Neural cell (in vitro differentiated cells): ENCODE results near the gene SDHB. TPM values are rescaled to one million over a fixed set of nuclear protein-coding genes. Genes with fewer than 3 reads are reported as not detected.

ENCODE experiments used
- H2AFZ ChIP-seq: fragments of 200-600, 300-800 bp; sonication (generic), shearing (Covaris generic); 2 replicates; pipeline ENCODE4 v1.6.0; 2014; ENCODE audit warnings: low read depth, mild to moderate bottlenecking, antibody characterized with exemption, low read length, moderate library complexity
- H3F3A ChIP-seq: fragments of 200-600 bp; shearing (Covaris generic); 2 replicates; pipeline ENCODE4 v1.6.1; 2016; ENCODE audit warnings: mild to moderate bottlenecking, moderate library complexity, mixed read lengths, antibody characterized with exemption, low read length; ENCODE audit not compliant: insufficient read depth, poor library complexity, severe bottlenecking
- H3K27ac ChIP-seq: fragments of 200-600, 300-800 bp; sonication (generic), shearing (Covaris generic); 2 replicates; pipeline ENCODE4 v1.5.1; 2014; ENCODE audit warnings: mild to moderate bottlenecking, low read length, moderate library complexity
- H3K27me3 ChIP-seq: fragments of 300-800, 200-600 bp; sonication (generic), shearing (Covaris generic); 2 replicates; pipeline ENCODE4 v1.6.0; 2014; ENCODE audit warnings: mild to moderate bottlenecking, low read depth, low read length, moderate library complexity; ENCODE audit not compliant: insufficient read depth
- H3K36me3 ChIP-seq: fragments of 300-800, 200-600 bp; sonication (generic), shearing (Covaris generic); 2 replicates; pipeline ENCODE4 v1.5.1; 2014; ENCODE audit warnings: mild to moderate bottlenecking, antibody characterized with exemption, low read length, moderate library complexity; ENCODE audit not compliant: insufficient read depth
- H3K4me2 ChIP-seq: fragments of 300-800, 200-600 bp; sonication (generic), shearing (Covaris generic); 2 replicates; pipeline ENCODE4 v1.6.0; 2014; ENCODE audit warnings: mild to moderate bottlenecking, low read length
- H3K4me3 ChIP-seq: fragments of 300-800, 200-600 bp; sonication (generic), shearing (Covaris generic); 2 replicates; pipeline ENCODE4 v1.5.1; 2014; ENCODE audit warnings: mild to moderate bottlenecking, low read length, moderate library complexity
- H3K79me2 ChIP-seq: fragments of 200-600 bp; shearing (Covaris generic); replicated peaks from 2 replicates; pipeline ENCODE4 v1.6.0; 2014; ENCODE audit warnings: mild to moderate bottlenecking, low read length, moderate library complexity; ENCODE audit not compliant: insufficient read depth
- H3K9ac ChIP-seq: fragments of 300-800, 200-600 bp; sonication (generic), shearing (Covaris generic); 2 replicates; pipeline ENCODE4 v1.6.1; 2016; ENCODE audit warnings: mild to moderate bottlenecking, low read length, mixed read lengths
- H3K9me2 ChIP-seq: fragments of 200-600 bp; shearing (Covaris generic); 2 replicates; pipeline ENCODE4 v1.6.1; 2016; ENCODE audit warnings: mild to moderate bottlenecking, low read length, mixed read lengths; ENCODE audit not compliant: insufficient read depth
- H3K9me3 ChIP-seq: fragments of 200-600, 300-800 bp; sonication (generic), shearing (Covaris generic); 2 replicates; pipeline ENCODE4 v1.6.1; 2016; ENCODE audit warnings: mild to moderate bottlenecking, mixed run types, low read length, moderate library complexity, mixed read lengths
- H4K20me1 ChIP-seq: fragments of 200-600 bp; shearing (Covaris generic); 2 replicates; pipeline ENCODE4 v1.6.1; 2016; ENCODE audit warnings: mild to moderate bottlenecking, mixed run types; ENCODE audit not compliant: insufficient read depth
- CTCF ChIP-seq: fragments of 450-650 bp; IDR thresholded peaks from 2 replicates; pipeline ENCODE4 v1.5.1; 2014; ENCODE audit warnings: antibody characterized with exemption, mild to moderate bottlenecking, moderate library complexity; ENCODE audit not compliant: poor library complexity, severe bottlenecking
- EP300 ChIP-seq: fragments of 450-650 bp; conservative IDR thresholded peaks from 2 replicates; pipeline ENCODE4 v1.6.1; 2014; ENCODE audit warnings: antibody characterized with exemption, mild to moderate bottlenecking, moderate library complexity; ENCODE audit not compliant: poor library complexity, severe bottlenecking
- EZH2 ChIP-seq: fragments of 200-600, 300-800 bp; shearing (Covaris generic), sonication (generic); IDR thresholded peaks from 2 replicates; pipeline ENCODE4 v1.6.1; 2014; ENCODE audit warnings: antibody characterized with exemption, low read length, borderline replicate concordance, mild to moderate bottlenecking; ENCODE audit not compliant: insufficient read depth, poor library complexity, severe bottlenecking
- MXI1 ChIP-seq: fragments of 450-650 bp; conservative IDR thresholded peaks from 2 replicates; pipeline ENCODE4 v1.6.1; 2014; ENCODE audit warnings: antibody characterized with exemption, mild to moderate bottlenecking; ENCODE audit not compliant: poor library complexity, severe bottlenecking
- POLR2AphosphoS5 ChIP-seq: IDR thresholded peaks from 2 replicates; pipeline ENCODE4 v1.6.1; 2012
- RAD21 ChIP-seq: fragments of 450-650 bp; conservative IDR thresholded peaks from 2 replicates; pipeline ENCODE4 v1.6.1; 2014; ENCODE audit warnings: antibody characterized with exemption, mild to moderate bottlenecking, moderate library complexity
- REST ChIP-seq: IDR thresholded peaks from 2 replicates; pipeline ENCODE4 v1.6.1; 2012; ENCODE audit warnings: borderline replicate concordance
- SMC3 ChIP-seq: fragments of 450-650 bp; conservative IDR thresholded peaks from 2 replicates; pipeline ENCODE4 v1.6.1; 2014; ENCODE audit warnings: antibody characterized with exemption, mild to moderate bottlenecking, moderate library complexity; ENCODE audit not compliant: poor library complexity
- TAF1 ChIP-seq: IDR thresholded peaks from 2 replicates; pipeline ENCODE4 v1.6.1; 2012; ENCODE audit warnings: low read depth
- polyA plus RNA-seq: library from polyadenylated mRNA; depleted of rRNA; stranded (reverse); fragments of >200 nt; gene quantifications from 2 replicates; pipeline ENCODE4 v1.2.3, GENCODE V29; 2014

The SDHB gene
- polyA plus RNA-seq, 1 donor from 2014 or later = 129 TPM

- Histone ChIP-seq H3K9me3 (no peaks in the 10 kb centered on the region), H3K79me2 (peaks cover 4% of the 10 kb centered on the region), H3K27me3 (peaks cover 4% of the 10 kb centered on the region), H3K4me3 (no peak overlapping the region), H3K4me2 (no peak overlapping the region), H3F3A (no peaks in the 10 kb centered on the region), H3K9me2 (no peaks in the 10 kb centered on the region), H3K27ac (no peak overlapping the region), H3K9ac (no peak overlapping the region), H2AFZ (no peak overlapping the region), H4K20me1 (no peaks in the 10 kb centered on the region), H3K36me3 (no peaks in the 10 kb centered on the region)
- no peak for TF ChIP-seq CTCF
- TF ChIP-seq MXI1 = no peak
- no peak for TF ChIP-seq TAF1
- TF ChIP-seq REST = no peak
- no peak for TF ChIP-seq SMC3
- no peak for TF ChIP-seq EZH2
- TF ChIP-seq POLR2AphosphoS5 = no peak
- no peak for TF ChIP-seq EP300
- TF ChIP-seq RAD21 = no peak
Measured at GRCh38 chr1:16977377-16977776, 76.5 kb downstream of the SDHB start.

- Histone ChIP-seq H3K27ac (no peak overlapping the region), H3K9me2 (no peaks in the 10 kb centered on the region), H3K4me2 (no peak overlapping the region), H3K36me3 (no peaks in the 10 kb centered on the region), H4K20me1 (no peaks in the 10 kb centered on the region), H3K27me3 (peaks cover 4% of the 10 kb centered on the region), H3K9me3 (no peaks in the 10 kb centered on the region), H3F3A (no peaks in the 10 kb centered on the region), H3K9ac (no peak overlapping the region), H3K79me2 (peaks cover 4% of the 10 kb centered on the region), H3K4me3 (no peak overlapping the region), H2AFZ (no peak overlapping the region)
- TF ChIP-seq CTCF (no peak), RAD21 (no peak), EZH2 (no peak), REST (no peak), MXI1 (no peak), SMC3 (no peak), POLR2AphosphoS5 (no peak), TAF1 (no peak), EP300 (no peak)
Measured at GRCh38 chr1:16976966-16977365, 76.9 kb downstream of the SDHB start.
